Stimulated activated CD8-positive, alpha-beta memory T cell treated with anti-CD3 and anti-CD28 coated beads, Interleukin-4, amount 100 ng/mL, for 24 hours (primary cell): ENCODE results near the gene HRH3.

Experiments used
- DNase-seq: peaks from one replicate; pipeline ENCODE4 v3.0.0-alpha.2; 2020; ENCODE audit warnings: low read depth

The HRH3 gene

DNA sequence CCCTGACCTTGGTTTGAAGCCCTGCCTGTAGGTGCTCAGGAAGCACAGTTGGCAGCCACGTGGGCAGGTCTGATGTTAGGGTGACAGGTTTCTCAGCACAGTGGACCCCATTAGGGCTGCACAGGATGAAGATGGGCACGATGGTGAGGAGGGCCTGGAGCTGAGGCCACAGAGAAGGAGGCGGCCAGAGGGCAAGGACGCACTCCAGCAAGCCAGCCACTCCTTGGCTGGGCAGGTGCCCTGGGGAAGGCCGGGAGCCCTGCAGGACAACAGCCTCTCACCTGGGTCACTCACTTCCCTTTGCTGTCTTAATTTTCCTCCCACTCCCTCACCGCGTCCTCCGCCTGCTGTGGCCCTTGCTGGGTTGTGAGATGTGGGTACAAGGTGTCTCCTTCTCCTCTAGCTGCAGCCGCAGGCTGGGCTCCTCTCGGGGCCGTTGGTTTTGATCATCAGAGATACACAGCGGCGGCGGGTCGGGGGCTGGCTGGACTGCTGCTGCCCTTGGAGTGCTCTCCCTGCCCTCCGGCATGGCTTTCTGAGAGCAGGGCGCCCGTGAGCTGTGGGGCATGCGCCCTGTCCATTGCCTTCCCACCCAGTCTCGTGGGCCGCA, 23.9 kb upstream of the HRH3 start:
- no peak for DNase-seq

DNA sequence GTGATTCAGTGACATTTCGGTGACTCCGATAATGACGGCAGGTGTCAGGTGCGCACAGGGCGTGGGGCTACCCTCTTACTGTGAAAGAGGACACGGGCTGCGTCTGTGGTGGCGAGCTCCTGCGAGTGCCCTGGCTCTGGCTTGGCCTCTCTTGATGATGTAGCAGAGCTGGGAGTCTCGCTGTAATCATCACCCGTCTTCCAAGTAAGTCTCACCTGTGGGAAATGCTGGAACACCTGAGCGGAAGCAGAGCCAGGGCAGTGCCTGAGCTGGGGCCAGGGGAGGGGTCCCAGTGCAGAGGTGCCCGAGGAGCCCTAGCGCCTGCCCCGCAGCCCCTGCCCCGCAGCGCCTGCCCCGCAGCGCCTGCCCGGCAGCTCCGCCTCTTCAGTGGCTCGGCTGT, 23.0 kb upstream of the HRH3 start:
- DNase-seq = no peak

DNA sequence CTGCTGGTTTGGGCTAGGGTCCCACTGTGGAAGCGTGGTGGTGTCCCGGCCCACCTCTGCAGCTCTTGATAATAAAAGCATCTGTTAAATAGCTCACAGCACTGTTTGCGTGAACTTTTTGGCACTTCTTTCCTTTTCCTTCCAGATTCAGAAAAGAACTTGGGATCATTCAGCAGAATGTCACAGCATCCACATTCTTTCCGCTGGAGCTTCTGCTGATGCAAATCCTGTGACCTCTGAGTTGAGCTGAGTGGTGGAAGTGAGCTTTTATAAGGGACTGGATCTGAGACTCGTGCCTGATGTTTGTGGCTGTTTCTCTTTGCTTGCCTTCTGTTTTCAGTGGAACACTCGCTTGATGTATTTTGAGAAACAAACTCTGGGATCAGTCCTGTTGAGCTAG, 22.1 kb upstream of the HRH3 start:
- DNase-seq = no peak

DNA sequence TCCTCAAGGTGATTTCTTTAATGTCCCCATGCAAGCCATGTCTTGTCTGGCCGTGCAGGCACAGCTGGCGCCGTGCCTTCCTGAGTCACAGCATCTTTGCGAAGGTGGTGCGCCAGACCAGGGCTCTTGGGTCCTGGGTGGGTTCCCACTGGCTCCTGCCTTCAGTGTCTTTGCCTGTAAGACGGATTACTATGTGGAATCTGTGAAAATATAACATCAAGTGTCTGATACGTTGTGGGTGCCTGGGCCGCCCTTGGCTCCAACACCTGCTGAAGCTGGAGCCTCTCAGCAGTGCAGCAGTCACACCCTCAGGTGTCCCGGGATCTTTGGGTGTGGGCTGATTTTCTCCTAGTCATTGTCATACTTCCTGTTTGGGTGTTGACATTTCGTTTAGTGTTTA, 21.4 kb upstream of the HRH3 start:
- no peak for DNase-seq

DNA sequence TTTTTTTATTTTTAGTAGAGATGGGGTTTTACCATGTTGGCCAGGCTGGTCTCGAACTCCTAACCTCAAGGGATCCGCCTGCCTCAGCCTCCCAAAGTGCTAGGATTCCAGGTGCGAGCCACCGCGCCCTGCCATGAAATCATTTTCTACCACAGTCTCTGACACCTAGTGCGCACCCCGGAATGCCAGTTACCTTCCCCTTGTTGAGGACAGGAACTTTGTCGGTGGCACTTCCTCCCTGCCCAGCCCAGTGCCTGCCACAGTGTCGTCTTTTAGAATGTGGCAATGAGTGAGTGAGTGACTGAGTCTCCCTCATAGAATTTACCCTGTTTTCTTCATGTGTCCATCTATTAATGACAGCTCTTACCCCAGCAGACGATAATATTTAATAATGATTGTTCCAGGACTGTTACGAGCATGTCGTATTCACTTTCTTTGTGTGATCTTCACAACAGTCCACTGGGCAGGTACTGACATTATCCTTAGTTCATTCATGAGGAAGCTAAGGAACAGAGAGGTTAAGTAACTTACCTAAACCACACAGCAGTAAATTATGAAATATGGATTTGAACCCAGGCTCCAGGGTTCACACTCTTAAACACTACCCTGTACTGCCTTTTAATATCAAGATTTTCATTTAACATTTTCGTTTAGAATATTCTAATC, 20.1 kb upstream of the HRH3 start:
- no peak for DNase-seq

DNA sequence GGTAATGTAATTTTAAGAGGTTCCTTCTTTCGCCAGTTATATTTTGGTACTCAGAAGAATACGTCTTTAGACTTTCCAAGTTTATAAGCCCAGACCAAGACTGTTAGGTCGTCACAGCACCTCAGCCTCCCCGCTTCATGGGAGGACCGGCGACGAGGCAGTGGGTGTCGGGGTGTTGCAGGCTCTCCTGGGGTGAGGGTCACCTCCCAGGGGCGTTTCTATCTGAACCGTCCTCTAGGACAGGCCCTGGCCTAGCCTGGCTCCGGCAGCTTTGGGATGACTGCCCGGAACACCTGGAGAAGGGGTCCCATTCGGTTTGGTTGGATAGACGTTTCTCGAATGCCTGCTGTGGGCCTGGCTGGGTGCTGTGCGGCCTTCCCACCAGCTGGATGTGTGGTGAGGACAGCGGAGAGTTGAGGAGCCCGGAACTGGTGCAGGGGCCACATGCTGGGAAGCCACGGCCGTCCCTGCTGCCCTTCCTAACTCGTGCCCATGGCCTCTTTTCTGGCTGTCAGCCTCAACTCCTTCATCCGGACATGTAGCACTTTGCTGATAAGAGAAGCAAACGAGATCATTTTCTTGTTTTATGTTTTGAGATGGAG, 19.3 kb upstream of the HRH3 start:
- no peak for DNase-seq

DNA sequence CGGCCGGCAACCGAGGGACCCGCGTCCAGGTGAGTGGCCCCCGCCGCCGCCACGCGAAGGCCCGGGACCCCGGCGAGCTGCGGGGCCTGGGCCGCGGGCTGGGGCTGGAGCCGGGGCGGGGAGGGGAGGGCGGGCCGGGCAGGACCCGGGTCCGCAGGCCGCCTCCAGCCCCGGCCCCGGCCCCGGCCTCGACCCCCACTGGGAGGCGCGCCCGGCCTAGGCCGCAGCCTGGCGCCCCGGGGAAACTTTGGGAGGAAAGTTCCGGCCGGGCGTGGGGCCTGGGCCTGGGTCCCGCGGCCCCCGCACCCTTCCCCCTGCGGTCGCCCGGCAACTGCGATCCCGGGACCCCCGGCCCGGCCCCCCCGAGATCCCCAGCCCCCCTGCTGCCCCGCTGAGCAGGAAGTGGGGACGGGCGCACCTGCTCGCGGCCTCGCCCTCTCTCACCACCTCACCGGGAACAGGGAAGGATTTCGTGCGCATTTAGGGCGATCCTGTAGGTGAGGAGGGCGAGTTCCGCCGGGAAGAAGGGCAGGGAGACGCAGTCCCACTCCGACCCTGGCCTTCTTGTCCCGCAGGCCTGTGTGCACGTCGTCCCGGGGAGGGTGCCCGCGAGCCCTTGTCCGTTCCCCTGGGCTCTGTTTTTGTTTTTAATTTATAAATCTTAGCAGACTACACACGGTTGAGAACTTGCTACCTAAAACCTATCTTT, 18.6 kb upstream of the HRH3 start:
- DNase-seq = no peak

GRCh38 chr20:62237801-62238568, 17.9 kb upstream of the HRH3 start, which contains the start of gene OSBPL2:
Gene OSBPL2 (plus strand): TSS chr20:62238521. CDS start chr20:62256185, 17,664 bp downstream.
- DNase-seq = peak; percentile 99

GRCh38 chr20:62237514-62237800, 17.4 kb upstream of the HRH3 start:
- DNase-seq = no peak

- no peak for DNase-seq
Observed at GRCh38 chr20:62236766-62237513, 16.9 kb upstream of the HRH3 start.

- no peak for DNase-seq
Observed at GRCh38 chr20:62236200-62236599, 16.1 kb upstream of the HRH3 start.

DNA sequence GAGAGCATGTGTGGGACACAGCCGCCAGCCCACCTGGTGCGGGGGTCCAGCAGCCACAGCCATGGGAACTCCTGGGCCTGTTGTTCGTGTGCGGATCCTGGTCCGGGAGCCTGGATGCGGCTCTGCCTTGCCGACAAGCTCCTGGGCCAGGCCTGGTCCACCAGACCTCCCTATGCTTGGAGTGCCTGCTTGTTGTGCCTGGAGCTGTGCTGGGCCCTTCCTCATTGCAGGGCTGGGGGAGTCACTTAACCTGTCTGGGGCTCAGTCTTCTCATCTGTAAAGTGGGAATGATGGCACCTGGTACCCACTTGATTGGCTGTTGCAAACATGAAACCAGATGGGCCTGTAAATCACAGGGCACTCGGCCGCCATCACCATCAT, 15.7 kb upstream of the HRH3 start:
- no peak for DNase-seq

- DNase-seq = no peak
Observed at GRCh38 chr20:62235001-62235776, 15.1 kb upstream of the HRH3 start.

DNA sequence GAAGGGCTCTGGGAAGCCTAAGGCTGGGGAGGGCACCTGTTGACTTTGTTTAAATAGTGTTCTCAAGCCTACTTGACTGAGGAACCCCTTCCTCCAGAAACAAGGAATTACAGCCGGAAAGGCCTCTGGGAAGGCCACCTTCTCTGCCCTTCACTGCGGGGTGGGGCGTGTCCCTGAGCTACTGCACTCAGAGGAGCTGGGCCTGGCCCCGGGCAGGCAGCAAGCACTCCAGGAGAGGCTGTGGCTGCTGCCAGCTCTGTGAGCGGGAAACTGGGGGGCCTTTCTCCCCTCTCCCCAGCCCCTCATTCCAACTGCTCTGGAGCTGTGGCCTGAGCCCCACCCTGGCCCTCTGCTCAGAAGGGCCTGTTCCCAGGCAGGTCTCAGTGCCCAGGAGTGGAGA, 14.3 kb upstream of the HRH3 start:
- DNase-seq = no peak

DNA sequence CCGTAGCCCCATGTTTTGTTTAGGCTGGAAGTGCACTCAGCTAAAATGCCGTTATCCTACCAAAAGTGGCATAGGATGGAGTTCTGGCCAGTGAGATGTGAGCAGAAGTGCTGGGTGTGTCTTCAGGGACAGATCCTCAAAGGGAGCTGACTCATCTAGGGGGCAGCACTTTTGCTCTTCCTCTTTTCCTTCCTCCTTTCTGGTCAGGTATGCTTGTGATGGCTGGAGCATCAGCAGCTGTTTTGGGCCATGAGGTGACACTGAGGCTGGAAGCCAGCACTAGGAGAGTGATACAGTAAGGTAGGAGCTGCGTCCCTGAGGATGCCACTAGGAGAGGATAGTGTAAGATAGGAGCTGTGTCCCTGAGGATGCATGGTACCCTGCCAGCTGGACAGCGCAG, 13.6 kb upstream of the HRH3 start:
- DNase-seq = no peak

DNA sequence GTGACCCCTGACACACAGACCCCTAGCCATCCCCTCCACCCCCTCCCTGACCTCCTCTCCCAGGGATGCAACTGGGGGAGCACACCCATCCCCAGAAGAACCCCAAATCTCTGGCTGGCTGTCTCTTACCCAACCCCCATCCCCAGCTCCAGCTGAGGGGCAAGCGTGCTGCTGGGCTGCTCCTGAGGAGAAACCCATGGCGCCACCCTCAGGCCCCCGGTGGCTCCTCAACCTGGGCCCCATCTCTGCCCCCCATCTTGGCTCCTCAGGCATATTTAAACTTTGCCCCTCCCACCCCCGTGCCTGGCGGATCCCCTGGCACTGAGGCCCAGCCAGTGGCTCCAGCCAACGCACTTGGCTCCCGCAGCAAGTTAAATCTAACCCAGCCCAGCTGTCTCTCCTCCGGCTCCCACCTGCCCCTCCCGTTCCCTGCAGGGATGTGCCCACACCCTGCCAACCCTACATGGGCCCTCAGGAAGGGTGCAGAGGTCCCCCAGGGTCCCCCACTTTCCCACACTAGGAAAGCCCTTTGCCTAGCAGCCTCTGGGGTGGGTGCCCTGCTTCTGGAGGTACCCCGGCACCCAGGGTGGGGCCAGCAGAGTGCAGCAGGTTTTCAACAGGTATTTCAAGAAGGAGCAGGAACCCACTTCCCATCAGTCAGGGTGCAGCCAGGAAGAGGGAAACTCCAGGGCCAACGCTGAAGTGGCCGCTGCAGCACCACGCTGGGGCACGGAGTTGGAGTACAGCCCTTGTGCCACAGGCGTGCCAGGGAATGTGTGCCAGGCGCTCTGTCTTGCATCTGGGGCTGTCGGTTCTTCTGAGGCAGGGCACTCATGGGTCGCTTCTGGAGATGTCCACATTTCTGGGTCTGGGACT, 12.9 kb upstream of the HRH3 start:
- no peak for DNase-seq

DNA sequence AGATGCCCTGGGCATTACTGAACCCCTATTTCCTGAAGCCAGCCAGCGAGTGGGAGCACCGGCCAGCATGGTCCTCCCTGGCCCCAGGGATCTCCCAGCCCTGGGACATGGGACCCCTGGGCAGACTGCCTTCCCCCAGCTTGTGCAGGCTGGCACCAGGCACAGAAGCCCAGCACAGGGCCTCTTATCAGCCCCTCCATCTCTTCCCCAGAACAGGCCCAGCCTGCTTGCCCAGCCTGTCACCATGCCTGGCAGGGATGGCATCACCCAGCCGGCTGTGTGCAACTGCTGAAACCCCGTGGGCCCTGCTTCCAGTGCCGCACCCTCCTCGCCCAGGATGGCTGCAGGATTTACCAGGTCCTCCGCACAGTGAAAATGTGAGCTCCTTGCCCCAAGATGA, 12.1 kb upstream of the HRH3 start:
- no peak for DNase-seq

DNA sequence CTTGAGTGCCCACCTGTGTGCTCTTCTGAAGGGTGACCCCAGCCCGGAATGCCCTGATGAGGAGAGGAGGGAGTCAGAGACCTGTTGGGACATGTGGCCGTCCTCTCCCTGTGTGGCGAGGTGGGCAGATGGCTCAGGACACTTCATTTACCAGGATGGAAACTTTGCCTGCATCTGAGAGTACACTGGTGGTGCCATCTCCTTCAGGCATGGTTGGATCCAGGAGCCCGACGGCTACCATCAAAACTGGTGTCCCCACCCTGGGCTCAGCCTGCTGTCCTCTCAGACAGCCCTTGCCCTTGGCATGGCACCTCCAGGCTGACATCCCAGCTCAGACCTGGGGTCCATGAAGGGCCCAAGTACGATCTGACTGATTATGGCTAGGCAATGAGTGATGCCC, 11.2 kb upstream of the HRH3 start:
- DNase-seq = no peak

DNA sequence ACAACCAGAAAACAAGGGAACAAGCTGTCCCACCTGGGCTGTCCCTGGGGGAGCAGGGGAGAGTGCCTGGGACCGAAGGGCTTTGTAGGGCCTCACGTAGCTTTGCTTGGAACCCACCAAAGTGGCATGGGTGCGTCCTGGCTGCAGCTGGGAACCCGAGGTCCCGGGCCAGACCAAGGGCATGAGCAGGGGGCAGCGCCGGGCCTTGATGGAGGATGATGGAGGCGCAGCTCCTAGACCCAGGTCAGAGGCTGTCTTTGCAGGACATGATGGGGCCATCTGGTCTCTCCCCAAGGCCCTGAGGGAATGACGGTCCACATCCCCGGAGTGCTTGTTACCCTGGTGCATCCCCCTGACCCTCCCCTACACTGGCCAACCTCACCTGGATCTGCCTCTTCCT, 10.6 kb upstream of the HRH3 start:
- no peak for DNase-seq

GRCh38 chr20:62230276-62230675, 10.2 kb upstream of the HRH3 start:
- no peak for DNase-seq
